GM21786 (cell line): ENCODE results near the gene RIPOR2.
"Not testable (repeated sequence)": the region's sequence is repeated elsewhere in the genome, so short reads cannot be mapped to it uniquely, and the experiment has no call there.

Experiments used
- ATAC-seq: cut with Tn5 transposase; IDR thresholded peaks from one replicate; pipeline ENCODE4 v1.9.1; 2021; ENCODE audit not compliant: unreplicated experiment

The RIPOR2 gene

DNA sequence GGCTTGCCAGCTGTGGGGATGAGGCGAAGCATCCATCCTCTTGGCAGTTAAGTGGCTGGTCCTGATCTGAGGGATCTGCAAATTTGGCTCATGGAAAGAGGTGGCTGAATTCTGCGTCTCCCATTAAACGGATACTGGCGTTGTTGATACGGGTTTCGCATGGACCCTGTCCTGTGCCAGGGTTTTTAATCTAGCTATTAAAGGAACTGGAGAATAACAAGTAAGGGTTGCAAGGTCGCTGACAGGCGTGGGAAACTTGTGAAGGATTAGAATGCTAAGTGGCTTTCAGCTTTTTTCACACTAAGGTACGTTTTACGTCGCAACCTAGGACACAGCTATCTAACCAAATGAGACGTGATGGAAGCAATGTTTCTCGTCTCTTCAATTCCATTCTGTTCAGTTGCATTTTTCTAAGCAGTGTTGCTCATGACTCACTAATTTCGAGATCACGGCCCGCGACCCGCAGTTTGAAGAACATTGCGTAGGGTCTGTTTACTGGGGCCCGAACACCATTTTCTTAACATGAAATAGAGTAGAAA, 160.2 kb downstream of the RIPOR2 start:
- peak; percentile 3 for ATAC-seq

- ATAC-seq: peak; percentile 90
Measured at GRCh38 chr6:24774696-24775519, 160.9 kb downstream of the RIPOR2 start, which contains the start of gene GMNN. TSS of gene GMNN (plus strand) at chr6:24774937. CDS start at chr6:24777247, 2,310 bp downstream.

DNA sequence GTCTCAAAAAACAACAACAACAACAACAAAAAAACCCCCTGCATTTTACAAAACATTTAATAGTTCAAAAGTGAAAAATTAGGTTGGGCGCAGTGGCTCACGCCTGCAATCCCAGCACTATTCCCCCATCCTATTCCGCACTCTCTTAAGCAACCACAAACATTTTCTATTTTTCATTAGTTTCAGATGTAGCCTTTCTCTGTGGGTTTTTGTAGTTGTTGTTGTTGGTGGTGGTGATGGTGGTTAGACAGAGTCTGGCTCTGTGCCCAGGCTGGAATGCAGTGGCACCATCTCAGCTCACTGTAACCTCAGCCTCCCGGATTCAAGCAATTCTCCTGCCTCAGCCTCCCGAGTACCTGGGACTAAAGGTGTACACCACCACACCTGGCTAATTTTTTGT, 167.4 kb downstream of the RIPOR2 start:
- ATAC-seq: no peak

DNA sequence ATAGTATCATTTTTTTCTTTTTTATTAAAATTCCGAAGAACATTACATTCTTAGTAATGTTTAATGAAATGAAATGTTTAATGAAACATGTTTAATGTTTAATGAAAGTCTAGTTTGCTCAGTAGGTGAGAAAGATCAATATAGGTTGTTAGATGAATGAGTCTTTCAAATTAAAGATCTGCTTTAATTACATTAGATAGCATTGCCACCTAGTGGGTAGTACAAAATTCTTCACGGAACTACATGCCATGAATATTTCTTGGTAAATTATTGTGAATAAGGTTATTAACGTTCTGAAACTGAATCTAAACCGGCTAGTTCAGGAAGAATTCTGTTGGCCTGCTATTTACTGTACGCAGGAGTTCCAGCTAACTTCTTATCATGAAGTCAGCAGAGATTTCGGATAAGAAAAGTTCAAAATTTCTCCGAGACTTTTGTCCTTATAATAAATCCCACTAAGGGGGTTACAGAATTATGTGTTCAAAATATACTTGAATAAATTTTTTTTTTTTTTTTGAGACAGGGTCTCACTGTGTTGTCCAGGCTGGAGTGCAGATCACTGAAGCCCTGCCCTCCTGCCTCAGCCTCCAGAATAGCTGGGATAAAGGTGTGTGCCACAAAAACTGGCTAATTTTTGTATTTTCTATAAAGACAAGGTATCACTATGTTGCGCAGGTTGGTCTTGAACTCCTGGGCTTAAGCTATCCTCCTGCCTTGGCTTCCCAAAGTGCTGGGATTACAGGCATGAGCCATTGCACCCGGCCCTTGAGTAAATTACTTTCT, 168.9 kb downstream of the RIPOR2 start:
- ATAC-seq: no peak

DNA sequence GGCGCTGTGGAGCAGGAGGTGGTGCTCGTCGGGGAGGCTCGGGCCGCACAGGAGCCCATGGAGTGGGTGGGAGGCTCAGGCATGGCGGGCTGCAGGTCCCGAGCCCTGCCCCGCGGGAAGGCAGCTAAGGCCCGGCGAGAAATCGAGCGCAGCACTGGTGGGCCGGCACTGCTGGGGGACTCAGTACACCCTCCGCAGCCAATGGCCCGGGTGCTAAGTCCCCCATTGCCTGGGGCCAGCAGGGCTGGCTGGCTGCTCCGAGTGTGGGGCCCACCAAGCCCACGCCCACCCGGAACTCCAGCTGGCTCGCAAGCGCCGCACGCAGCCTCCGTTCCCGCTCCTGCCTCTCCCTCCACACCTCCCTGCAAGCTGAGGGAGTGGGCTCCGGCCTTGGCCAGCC, 169.8 kb downstream of the RIPOR2 start:
- not testable (repeated sequence) for ATAC-seq

DNA sequence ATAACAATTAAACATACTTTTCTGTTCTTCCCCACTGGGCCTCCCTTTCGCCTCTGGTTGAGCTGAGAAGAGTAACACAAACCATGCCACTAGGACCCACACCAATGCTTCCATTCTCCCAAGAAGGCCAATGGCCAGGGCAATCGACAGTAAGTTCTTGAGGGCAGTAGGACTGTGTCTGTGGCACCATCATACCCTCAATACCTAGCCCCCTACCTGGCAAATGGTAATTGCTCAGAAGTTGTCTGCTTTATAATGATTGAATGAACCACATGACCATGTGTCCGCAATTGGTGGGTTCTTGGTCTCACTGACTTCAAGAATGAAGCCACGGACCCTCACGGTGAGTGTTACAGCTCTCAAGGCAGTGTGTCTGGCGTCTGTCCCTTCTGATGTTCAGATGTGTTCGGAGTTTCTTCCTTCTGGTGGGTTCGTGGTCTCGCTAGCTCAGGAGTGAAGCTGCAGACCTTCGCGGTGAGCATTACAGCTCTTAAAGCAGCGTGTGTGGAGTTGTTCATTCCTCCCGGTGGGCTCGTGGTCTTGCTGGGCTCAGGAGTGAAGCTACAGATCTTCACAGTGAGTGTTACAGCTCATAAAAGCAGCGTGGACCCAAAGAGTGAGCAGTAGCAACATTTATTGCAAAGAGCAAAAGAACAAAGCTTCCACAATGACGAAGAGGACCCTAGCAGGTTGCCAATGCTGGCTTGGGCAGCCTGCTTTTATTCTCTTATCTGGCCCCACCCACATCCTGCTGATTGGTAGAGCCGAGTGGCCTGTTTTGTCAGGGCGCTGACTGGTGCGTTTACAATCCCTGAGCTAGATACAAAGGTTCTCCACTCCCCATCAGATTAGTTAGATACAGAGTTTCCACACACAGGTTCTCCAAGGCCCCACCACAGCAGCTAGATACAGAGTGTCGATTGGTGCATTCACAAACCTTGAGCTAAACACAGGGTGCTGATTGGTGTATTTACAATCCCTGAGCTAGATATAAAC, 170.6 kb downstream of the RIPOR2 start:
- ATAC-seq: not testable (repeated sequence)

GRCh38 chr6:24763578-24763977, 172.2 kb downstream of the RIPOR2 start:
- ATAC-seq: no peak

GRCh38 chr6:24761851-24762250, 173.9 kb downstream of the RIPOR2 start:
- no peak for ATAC-seq

DNA sequence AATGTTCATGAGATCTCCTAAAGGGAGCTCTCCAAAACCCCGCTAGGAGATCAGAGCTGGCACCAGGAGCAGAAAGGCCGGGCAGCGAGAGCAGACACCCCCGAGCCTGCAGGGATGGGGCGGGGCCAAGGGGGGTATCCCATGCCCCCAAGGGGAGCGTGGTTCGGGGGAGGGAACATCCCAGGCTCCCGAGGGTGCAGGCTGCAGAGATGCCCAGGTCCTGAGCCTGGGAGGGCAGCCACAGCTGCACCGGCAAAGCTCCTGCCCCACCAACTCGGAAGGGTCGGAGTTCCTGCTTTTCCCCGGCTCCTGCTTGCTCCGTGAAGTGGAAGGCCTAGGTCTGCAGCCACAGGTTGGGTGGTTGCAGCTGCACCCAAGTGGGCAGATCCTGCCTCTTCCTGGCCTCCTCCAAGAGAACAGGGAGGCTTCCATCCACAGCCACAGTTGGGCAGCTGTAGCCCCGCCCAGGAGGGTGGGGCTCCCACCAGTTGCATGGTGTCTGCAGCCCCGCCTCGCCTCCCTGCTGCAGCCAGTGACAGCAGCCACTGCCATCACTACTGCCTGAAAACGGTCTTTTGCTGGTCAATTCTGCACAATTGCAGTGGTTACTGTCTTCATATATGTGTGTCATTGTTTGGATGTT, 174.4 kb downstream of the RIPOR2 start:
- ATAC-seq: no peak

GRCh38 chr6:24760210-24760609, 175.6 kb downstream of the RIPOR2 start:
- ATAC-seq: no peak

- no peak for ATAC-seq
Measured at GRCh38 chr6:24759718-24760117, 176.0 kb downstream of the RIPOR2 start.

GRCh38 chr6:24757611-24758010, 178.1 kb downstream of the RIPOR2 start:
- ATAC-seq: no peak

- ATAC-seq: no peak
Measured at GRCh38 chr6:24755279-24755678, 180.5 kb downstream of the RIPOR2 start.

GRCh38 chr6:24754378-24754777, 181.4 kb downstream of the RIPOR2 start:
- not testable (repeated sequence) for ATAC-seq
